A549 (cell line): ENCODE data around the gene COG2.

Experiments
- CTCF ChIP-seq: fragments of >200 bp; sonication (Bioruptor Twin); formaldehyde crosslinking; IDR thresholded peaks from 3 replicates; pipeline ENCODE4 v1.5.1; 2016
- SMC3 ChIP-seq: fragments of >200 bp; sonication (Bioruptor Twin); formaldehyde crosslinking; IDR thresholded peaks from 3 replicates; pipeline ENCODE4 v1.6.1; 2018; ENCODE audit warnings: inconsistent platforms

- TF ChIP-seq SMC3 (no peak), CTCF (no peak)
Measured at GRCh38 chr1:230713915-230714764, 71.9 kb downstream of the COG2 start, which contains the start of gene AGT.
